A673 (cell line): ENCODE results near the gene FGF14.

Experiments
- EZH2 ChIP-seq: fragments of 200-600 bp; sonication (generic); IDR thresholded peaks from 2 replicates; pipeline ENCODE4 v1.6.1; 2017; ENCODE audit warnings: borderline replicate concordance, low read depth, mild to moderate bottlenecking, mixed read lengths, antibody characterized with exemption, low read length; ENCODE audit not compliant: poor library complexity, severe bottlenecking
- TF ChIP-seq, protein P1 (sequence below): fragments of 300-800, 200-600 bp; sonication (generic); conservative IDR thresholded peaks from 2 replicates; pipeline ENCODE4 v1.5.1; 2017; ENCODE audit warnings: low read depth, mild to moderate bottlenecking, antibody characterized with exemption, low read length, moderate library complexity, mixed read lengths

DNA sequence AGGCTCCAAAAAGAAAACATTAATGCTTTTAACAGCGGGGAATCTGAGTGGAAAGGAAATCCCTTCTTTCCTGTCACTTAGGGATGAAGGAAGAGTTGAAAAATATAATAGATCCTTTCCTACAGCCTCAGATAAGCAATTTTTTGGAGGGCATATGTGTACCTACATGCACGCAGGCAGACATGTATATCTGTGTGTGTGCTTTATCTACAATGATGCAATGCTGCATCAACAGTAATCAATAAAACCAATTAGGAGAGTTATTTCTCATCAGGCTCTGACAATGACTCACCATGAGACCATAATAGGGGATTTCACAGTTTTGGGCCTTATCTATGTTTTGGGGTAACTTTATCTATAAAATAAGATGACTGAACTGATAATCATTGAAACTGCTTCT, 505.3 kb downstream of the FGF14 start:
- TF ChIP-seq, protein P1, sequence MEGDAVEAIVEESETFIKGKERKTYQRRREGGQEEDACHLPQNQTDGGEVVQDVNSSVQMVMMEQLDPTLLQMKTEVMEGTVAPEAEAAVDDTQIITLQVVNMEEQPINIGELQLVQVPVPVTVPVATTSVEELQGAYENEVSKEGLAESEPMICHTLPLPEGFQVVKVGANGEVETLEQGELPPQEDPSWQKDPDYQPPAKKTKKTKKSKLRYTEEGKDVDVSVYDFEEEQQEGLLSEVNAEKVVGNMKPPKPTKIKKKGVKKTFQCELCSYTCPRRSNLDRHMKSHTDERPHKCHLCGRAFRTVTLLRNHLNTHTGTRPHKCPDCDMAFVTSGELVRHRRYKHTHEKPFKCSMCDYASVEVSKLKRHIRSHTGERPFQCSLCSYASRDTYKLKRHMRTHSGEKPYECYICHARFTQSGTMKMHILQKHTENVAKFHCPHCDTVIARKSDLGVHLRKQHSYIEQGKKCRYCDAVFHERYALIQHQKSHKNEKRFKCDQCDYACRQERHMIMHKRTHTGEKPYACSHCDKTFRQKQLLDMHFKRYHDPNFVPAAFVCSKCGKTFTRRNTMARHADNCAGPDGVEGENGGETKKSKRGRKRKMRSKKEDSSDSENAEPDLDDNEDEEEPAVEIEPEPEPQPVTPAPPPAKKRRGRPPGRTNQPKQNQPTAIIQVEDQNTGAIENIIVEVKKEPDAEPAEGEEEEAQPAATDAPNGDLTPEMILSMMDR: no peak
- no peak for TF ChIP-seq EZH2
